CD14-positive monocyte (primary cell): Measurements from ENCODE around the gene WNT7B. TPM values are rescaled to one million over a fixed set of nuclear protein-coding genes. Genes with fewer than 3 reads are reported as not detected.

Source experiments
- DNase-seq, 3 donors: peaks; one replicate each; pipeline ENCODE4 v3.0.0-alpha.2; 2011 to 2022
- H2AFZ ChIP-seq: 2 replicates; pipeline ENCODE4 v1.6.0; 2012; ENCODE audit warnings: mild to moderate bottlenecking, low read depth, low read length, inconsistent platforms; ENCODE audit not compliant: insufficient read depth, poor library complexity, severe bottlenecking
- H3K27ac ChIP-seq, 2 donors: 1 replicate in 1 of 2; 2 replicates in 1 of 2; pipeline ENCODE4 v1.5.1; 2012 to 2013; ENCODE audit warnings: low read length in 2 of 2, control low read depth in 1 of 2, inconsistent platforms in 1 of 2, low read depth in 1 of 2, mild to moderate bottlenecking in 1 of 2
- H3K27me3 ChIP-seq, 2 donors: one replicate each; pipeline versions ENCODE4 v1.6.0 to v1.6.1; 2011 to 2013; ENCODE audit warnings: low read length in 2 of 2; ENCODE audit not compliant: control insufficient read depth in 2 of 2, insufficient read depth in 2 of 2
- H3K36me3 ChIP-seq, 2 donors: replicated peaks in 1 of 2; 1 replicate in 1 of 2; 2 replicates in 1 of 2; pipeline versions ENCODE4 v1.5.1 to v1.6.1; 2012 to 2013; ENCODE audit warnings: low read length in 2 of 2, control low read depth in 1 of 2, inconsistent platforms in 1 of 2, mild to moderate bottlenecking in 1 of 2; ENCODE audit not compliant: insufficient read depth in 2 of 2, control insufficient read depth in 1 of 2
- H3K4me1 ChIP-seq, 2 donors: 1 replicate in 1 of 2; 2 replicates in 1 of 2; pipeline versions ENCODE4 v1.5.1 to v1.6.1; 2012 to 2013; ENCODE audit warnings: low read length in 2 of 2, control low read depth in 1 of 2, inconsistent platforms in 1 of 2, mild to moderate bottlenecking in 1 of 2, moderate library complexity in 1 of 2; ENCODE audit not compliant: insufficient read depth in 2 of 2, control insufficient read depth in 1 of 2
- H3K4me2 ChIP-seq: replicated peaks from 2 replicates; pipeline ENCODE3; 2012; ENCODE audit warnings: low read length, moderate library complexity, mild to moderate bottlenecking; ENCODE audit not compliant: poor library complexity, severe bottlenecking; ENCODE audit errors: extremely low read depth
- H3K4me3 ChIP-seq, 3 experiments: fragments of 200-600 bp in 1 of 3; sonication (generic) in 1 of 3; replicated peaks in 1 of 3; 1 replicate in 2 of 3; 2 replicates in 1 of 3; pipeline ENCODE4 v1.5.1; 2011 to 2013; ENCODE audit warnings: low read length in 3 of 3, mild to moderate bottlenecking in 3 of 3, control low read depth in 2 of 3, low read depth in 2 of 3, inconsistent platforms in 1 of 3, moderate library complexity in 1 of 3
- H3K79me2 ChIP-seq: 2 replicates; pipeline ENCODE4 v1.6.0; 2012; ENCODE audit warnings: mild to moderate bottlenecking, control low read depth, inconsistent platforms, low read length, moderate library complexity; ENCODE audit not compliant: insufficient read depth
- H3K9ac ChIP-seq: 2 replicates; pipeline ENCODE4 v1.6.0; 2017; ENCODE audit warnings: low read length, mild to moderate bottlenecking; ENCODE audit not compliant: insufficient read depth, poor library complexity, severe bottlenecking
- H3K9me3 ChIP-seq, 2 donors: replicated peaks in 1 of 2; 1 replicate in 1 of 2; 2 replicates in 1 of 2; pipeline versions ENCODE4 v1.5.1 to v1.6.1; 2012 to 2013; ENCODE audit warnings: low read length in 2 of 2, control low read depth in 1 of 2; ENCODE audit not compliant: control insufficient read depth in 1 of 2, insufficient read depth in 1 of 2
- H4K20me1 ChIP-seq: 2 replicates; pipeline ENCODE4 v1.6.0; 2012; ENCODE audit warnings: mild to moderate bottlenecking, low read length, control low read depth, moderate library complexity; ENCODE audit not compliant: insufficient read depth
- H3K27ac Mint-ChIP-seq, 7 donors: one replicate each; pipeline ENCODE4 v1.8.0; 2020; ENCODE audit warnings: mild to moderate bottlenecking in 7 of 7, mixed read lengths in 7 of 7, moderate library complexity in 6 of 7, inconsistent platforms in 2 of 7
- H3K27me3 Mint-ChIP-seq, 3 donors: one replicate each; pipeline ENCODE4 v1.8.0; 2021 to 2022; ENCODE audit warnings: low read depth in 3 of 3, mild to moderate bottlenecking in 3 of 3, mixed read lengths in 3 of 3, moderate library complexity in 3 of 3, inconsistent platforms in 1 of 3
- H3K36me3 Mint-ChIP-seq, 2 donors: one replicate each; pipeline ENCODE4 v1.8.0; 2020; ENCODE audit warnings: mixed read lengths in 2 of 2, inconsistent platforms in 1 of 2, mild to moderate bottlenecking in 1 of 2
- H3K4me1 Mint-ChIP-seq: one replicate; pipeline ENCODE4 v1.8.0; 2020; ENCODE audit warnings: mild to moderate bottlenecking, mixed read lengths
- H3K4me3 Mint-ChIP-seq, 2 donors: one replicate each; pipeline ENCODE4 v1.8.0; 2020; ENCODE audit warnings: mild to moderate bottlenecking in 2 of 2, mixed read lengths in 2 of 2, moderate library complexity in 1 of 2
- H3K9me3 Mint-ChIP-seq, 7 donors: one replicate each; pipeline ENCODE4 v1.8.0; 2020 to 2022; ENCODE audit warnings: mixed read lengths in 7 of 7, mild to moderate bottlenecking in 6 of 7, moderate library complexity in 6 of 7, inconsistent platforms in 2 of 7
- CTCF ChIP-seq: fragments of 200-600 bp; IDR thresholded peaks from one replicate; pipeline ENCODE4 v1.8.0; 2022; ENCODE audit warnings: antibody characterized with exemption, mild to moderate bottlenecking
- WGBS: methylation state at CpG from one replicate; pipeline ENCODE4 v1.1.5; 2013; ENCODE audit warnings: missing lambda C conversion rate; ENCODE audit not compliant: insufficient coverage; 5-methylcytosine and 5-hydroxymethylcytosine counted together
- intact Hi-C, 2 donors: fragments of 100-400 bp; cut with micrococcal nuclease; formaldehyde crosslinking; loops; one replicate each; pipeline versions ENCODE4 v1.15.0 to v1.15.1; 2023
- polyA plus RNA-seq, 3 donors: library from polyadenylated mRNA; depleted of rRNA in 1 of 3; unstranded in 2 of 3; stranded (reverse) in 1 of 3; fragments of 300-500 nt in 2 of 3; fragments of >200 nt in 1 of 3; fragmentation: Illumina TruSeq in 2 of 3; gene quantifications; 1 replicate in 2 of 3; 2 replicates in 1 of 3; pipeline ENCODE4 v1.2.3, GENCODE V29; 2012 to 2021

The WNT7B gene
- polyA plus RNA-seq, 3 donors = not detected

GRCh38 chr22:45907996-45908395 is 69.0 kb downstream of the WNT7B start:
- H3K4me2 ChIP-seq = no peak overlapping the region
- H3K4me3 ChIP-seq = no peak overlapping the region
- H3K27ac ChIP-seq = no peak overlapping the region
- no peak for DNase-seq
- no peaks in the 10 kb centered on the region for H3K79me2 ChIP-seq
- H3K36me3 ChIP-seq = no peaks in the 10 kb centered on the region
- no peak overlapping the region for H3K9ac ChIP-seq
- Mint-ChIP-seq H3K9me3 (no peaks in the 10 kb centered on the region), H3K4me3 (no peak overlapping the region), H3K27me3 (peaks cover 12 to 37% (median 36%) of the 10 kb centered on the region in 3 donors), H3K27ac (no peak overlapping the region), H3K36me3 (no peaks in the 10 kb centered on the region), H3K4me1 (peaks cover 15% of the 10 kb centered on the region)
- H2AFZ ChIP-seq = no peak overlapping the region
- H3K4me1 ChIP-seq = peaks cover 13 to 16% of the 10 kb centered on the region in 2 donors
- intact Hi-C loops = no loop called here
- peaks cover 0 to 17% of the 10 kb centered on the region in 2 donors for H3K27me3 ChIP-seq
- H3K9me3 ChIP-seq = no peaks in the 10 kb centered on the region
- no peak for TF ChIP-seq CTCF
- no peaks in the 10 kb centered on the region for H4K20me1 ChIP-seq
- WGBS = 82% methylated on average over 11 of the region's 12 CpGs

- Histone ChIP-seq H3K4me3 (no peak overlapping the region), H3K27ac (no peak overlapping the region), H3K9me3 (no peaks in the 10 kb centered on the region), H3K79me2 (no peaks in the 10 kb centered on the region), H4K20me1 (no peaks in the 10 kb centered on the region), H3K4me1 (peaks cover 11% of the 10 kb centered on the region in 2 donors), H3K9ac (no peak overlapping the region), H3K36me3 (no peaks in the 10 kb centered on the region), H2AFZ (no peak overlapping the region), H3K27me3 (peaks cover 0 to 23% of the 10 kb centered on the region in 2 donors), H3K4me2 (no peak overlapping the region)
- 94% methylated on average over 15 of the region's 15 CpGs for WGBS
- H3K4me1 Mint-ChIP-seq = peaks cover 12% of the 10 kb centered on the region
- no peak for DNase-seq
- intact Hi-C loops = no loop called here
- no peaks in the 10 kb centered on the region for H3K36me3 Mint-ChIP-seq
- H3K27me3 Mint-ChIP-seq = peaks cover 17 to 43% (median 39%) of the 10 kb centered on the region in 3 donors
- H3K9me3 Mint-ChIP-seq = no peaks in the 10 kb centered on the region
- H3K27ac Mint-ChIP-seq = no peak overlapping the region
- H3K4me3 Mint-ChIP-seq = no peak overlapping the region
- TF ChIP-seq CTCF = no peak
Observed at GRCh38 chr22:45907378-45907777, 69.6 kb downstream of the WNT7B start.
